Astrocyte of the cerebellum (primary cell): ENCODE data around the gene TSKU.
"Not testable (repeated sequence)": the region's sequence is repeated elsewhere in the genome, so short reads cannot be mapped to it uniquely, and the experiment has no call there.

Source experiments
- DNase-seq: peaks from one replicate; pipeline ENCODE4 v3.0.0-alpha.2; 2011; ENCODE audit warnings: low read depth
- H3K4me3 ChIP-seq: 2 replicates; pipeline ENCODE4 v1.5.1; 2011; ENCODE audit warnings: mild to moderate bottlenecking, low read depth, low read length, moderate library complexity
- in situ Hi-C: cut with HindIII; loops from 2 replicates; pipeline ENCODE4 v1.10.0; 2017; ENCODE audit warnings: low sequenced_read_pairs
- TF ChIP-seq, protein P1 (sequence below): IDR thresholded peaks from 2 replicates; pipeline ENCODE4 v1.5.1; 2012; ENCODE audit warnings: low read length, low read depth, moderate library complexity, mild to moderate bottlenecking; ENCODE audit errors: missing control alignments

TSKU gene

DNA sequence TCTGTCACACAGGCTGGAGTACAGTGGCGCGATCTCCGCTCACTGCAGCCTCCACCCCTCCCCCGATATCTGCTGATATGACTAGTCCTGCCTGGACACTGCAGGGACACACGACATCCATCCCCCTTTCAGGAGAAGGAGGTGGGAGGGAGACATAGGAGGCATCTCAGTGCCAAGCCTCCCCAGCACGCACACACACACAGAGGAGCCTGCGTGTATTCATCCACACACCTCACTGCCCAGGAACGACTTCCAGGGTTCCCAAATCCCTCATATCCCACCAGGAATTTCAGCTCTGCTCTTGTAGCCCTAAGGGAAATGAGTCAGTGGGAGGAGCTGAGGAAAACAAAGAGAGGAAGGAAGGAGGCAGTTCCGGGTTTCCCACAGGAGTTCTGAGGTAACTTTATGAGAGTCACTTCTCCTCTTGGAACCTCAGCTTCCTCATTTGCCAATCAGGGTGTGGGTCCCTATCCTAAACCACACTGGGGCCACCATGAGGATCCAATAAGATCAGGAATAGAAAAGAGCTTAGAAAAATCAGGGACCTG lies 40.4 kb downstream of the TSKU start:
- no peak overlapping the region for H3K4me3 ChIP-seq
- TF ChIP-seq, protein P1, sequence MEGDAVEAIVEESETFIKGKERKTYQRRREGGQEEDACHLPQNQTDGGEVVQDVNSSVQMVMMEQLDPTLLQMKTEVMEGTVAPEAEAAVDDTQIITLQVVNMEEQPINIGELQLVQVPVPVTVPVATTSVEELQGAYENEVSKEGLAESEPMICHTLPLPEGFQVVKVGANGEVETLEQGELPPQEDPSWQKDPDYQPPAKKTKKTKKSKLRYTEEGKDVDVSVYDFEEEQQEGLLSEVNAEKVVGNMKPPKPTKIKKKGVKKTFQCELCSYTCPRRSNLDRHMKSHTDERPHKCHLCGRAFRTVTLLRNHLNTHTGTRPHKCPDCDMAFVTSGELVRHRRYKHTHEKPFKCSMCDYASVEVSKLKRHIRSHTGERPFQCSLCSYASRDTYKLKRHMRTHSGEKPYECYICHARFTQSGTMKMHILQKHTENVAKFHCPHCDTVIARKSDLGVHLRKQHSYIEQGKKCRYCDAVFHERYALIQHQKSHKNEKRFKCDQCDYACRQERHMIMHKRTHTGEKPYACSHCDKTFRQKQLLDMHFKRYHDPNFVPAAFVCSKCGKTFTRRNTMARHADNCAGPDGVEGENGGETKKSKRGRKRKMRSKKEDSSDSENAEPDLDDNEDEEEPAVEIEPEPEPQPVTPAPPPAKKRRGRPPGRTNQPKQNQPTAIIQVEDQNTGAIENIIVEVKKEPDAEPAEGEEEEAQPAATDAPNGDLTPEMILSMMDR: no peak
- peak; percentile 51 for DNase-seq
- in situ Hi-C loops: no loop called here

DNA sequence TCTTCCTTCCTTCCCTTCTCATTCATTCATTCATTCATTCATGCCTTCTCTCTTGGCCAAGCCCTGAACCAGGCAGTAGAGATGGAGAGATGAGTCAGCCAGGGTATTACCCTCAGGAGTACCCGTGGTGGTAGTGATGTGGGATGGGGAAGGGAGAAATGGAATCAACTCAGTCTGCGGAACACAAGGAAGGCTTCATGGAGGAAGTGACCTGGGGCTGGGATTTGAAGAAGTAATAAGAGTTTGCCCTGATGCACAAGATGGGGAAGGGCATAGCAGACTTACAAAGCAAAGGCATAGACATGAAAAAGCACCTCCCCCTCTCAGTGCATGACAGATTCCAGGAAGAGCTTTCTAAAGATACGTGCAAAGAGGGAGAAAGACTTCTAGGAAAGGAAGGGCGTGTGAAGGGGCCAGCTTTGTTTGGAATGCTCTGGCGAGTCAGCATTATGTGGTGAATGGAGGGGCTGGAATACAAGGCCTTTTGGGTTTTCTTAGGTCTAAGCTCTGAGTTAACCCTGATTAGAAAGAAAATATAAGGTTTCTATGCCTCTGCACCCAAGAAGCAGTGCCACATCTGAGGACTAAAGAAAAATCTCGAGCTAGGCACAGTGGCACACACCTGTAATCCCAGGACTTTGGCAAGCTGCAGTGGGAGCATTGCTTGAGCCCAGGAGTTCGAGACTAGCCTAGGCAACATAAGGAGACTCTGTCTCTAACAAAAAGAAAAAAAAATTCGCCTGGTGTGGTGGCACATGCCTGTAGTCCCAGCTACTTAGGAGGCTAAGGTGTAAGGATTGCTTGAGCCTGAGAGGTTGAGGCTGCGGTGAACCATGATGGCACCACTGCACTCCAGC lies 41.2 kb downstream of the TSKU start:
- no peak for DNase-seq
- TF ChIP-seq, protein P1: no peak
- in situ Hi-C loops: no loop called here

DNA sequence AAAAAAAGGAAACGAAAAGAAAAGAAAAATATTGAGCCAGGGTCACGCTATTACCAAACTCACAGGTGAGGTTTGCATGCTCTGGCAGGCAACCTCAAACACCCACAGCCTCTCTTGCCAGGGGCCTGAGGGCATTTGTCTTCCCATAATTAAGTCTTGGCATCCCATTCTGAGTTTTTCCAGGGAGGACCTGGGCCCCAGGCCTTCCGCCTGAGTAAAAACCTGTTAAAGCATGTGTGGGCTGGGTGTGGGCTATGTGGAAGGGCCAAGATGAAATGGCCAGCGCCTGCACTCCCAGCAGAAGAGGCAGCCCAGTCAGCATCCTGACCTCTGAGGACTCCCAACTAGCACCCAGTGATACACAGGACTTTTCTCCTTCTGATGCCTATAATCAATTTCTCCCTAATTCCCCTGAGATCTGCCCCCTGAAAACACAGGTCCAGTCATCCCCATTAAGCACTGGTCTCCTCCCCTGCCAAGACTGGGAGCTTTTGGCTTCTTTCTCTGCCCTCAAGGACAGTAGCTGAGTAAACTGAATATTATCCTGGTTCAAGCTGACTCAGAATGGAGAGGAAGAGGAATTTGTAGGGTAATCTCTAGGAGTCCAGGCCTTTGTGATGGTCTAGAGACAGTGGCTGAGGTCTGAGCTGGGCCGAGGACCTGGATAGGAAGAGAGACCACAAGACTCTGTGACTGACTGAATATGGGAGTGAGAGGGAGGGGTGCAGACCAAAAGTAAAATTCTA lies 42.0 kb downstream of the TSKU start:
- in situ Hi-C loops: no loop called here
- TF ChIP-seq, protein P1: no peak
- no peak overlapping the region for H3K4me3 ChIP-seq
- DNase-seq: no peak

More for the DNA sequence above, 41.2 kb downstream of the TSKU start:
- no peak overlapping the region for H3K4me3 ChIP-seq

DNA sequence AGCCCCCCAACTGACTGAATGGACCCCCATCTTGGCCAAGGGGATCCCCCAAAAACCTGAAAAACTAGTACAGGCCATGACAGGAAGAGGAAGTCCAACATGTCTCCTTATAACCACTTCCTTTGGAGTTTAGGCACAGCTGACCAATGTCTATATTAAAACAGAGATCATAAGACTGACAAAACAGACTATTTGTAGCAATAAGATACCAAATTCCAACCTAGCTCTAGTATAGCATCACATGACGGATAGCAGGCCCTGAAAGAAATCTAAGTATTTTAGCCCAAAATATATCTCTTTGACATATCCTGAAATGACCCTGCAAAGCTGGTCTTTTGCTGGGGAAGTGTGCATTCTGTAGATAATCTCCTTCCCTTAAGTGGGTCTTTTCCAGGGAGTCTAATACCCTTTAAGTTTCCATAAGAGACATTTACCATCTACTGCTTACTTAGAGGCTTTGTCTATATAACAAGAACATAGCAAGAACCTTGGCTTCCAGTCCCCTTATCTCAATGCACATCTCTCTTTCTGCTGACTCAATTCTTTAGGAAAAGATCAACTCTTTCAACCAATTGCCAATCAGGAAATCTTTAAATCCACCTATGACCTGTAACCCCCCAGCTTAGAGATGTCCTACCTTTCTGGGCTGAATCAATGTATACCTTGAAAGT lies 42.7 kb downstream of the TSKU start:
- in situ Hi-C loops: no loop called here
- TF ChIP-seq, protein P1: no peak
- no peak for DNase-seq
- H3K4me3 ChIP-seq: no peak overlapping the region

DNA sequence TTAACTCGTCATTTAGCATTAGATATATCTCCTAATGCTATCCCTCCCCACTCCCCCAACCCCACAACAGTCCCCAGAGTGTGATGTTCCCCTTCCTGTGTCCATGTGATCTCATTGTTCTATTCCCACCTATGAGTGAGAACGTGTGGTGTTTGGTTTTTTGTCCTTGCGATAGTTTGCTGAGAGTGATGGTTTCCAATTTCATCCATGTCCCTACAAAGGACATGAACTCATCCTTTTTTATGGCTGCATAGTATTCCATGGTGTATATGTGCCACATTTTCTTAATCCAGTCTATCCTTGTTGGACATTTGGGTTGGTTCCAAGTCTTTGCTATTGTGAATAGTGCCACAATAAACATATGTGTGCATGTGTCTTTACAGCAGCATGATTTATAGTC lies 43.4 kb downstream of the TSKU start:
- DNase-seq, H3K4me3 ChIP-seq, in situ Hi-C loops: not testable (repeated sequence)

DNA sequence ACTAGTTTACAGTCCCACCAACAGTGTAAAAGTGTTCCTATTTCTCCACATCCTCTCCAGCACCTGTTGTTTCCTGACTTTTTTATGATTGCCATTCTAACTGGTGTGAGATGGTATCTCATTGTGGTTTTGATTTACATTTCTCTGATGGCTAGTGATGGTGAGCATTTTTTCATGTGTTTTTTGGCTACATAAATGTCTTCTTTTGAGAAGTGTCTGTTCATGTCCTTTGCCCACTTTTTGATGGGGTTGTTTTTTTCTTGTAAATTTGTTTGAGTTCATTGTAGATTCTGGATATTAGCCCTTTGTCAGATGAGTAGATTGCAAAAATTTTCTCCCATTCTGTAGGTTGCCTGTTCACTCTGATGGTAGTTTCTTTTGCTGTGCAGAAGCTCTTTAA lies 43.8 kb downstream of the TSKU start:
- DNase-seq, in situ Hi-C loops, H3K4me3 ChIP-seq: not testable (repeated sequence)

DNA sequence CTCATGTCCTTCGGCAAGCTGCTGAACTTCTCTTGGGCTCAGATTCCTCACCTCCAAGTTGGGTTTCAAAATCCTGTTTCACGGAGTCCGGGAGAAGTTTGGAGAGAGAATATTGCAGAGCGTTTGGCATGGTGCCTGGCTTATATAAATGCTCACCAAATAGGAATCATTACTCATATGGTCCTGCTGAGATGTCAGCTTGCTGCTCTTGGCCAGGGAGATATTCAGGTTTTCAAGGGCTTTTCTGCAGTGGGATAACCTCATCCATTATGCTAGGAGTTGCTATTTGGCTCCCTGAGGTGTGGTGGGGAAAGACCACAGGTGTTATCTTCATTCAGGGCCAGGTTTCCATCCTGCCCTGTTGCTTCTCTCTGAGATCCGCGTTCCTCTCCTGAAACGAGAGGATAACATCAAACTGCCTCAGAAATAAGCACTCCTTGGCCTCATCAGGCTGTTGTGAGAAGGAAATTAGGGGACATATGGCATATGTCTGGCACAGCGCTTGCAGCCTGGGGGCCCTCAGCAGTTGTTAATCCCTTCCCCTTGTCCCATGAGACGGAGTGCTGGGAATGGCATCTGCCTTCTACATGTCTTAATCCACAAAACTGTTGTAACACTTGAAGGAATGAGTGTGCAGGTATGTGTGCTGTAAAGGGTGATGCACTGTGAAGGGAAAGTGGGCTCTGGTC lies 47.6 kb downstream of the TSKU start:
- DNase-seq: peak; percentile 65
- TF ChIP-seq, protein P1: no peak
- in situ Hi-C loops: no loop called here
- no peak overlapping the region for H3K4me3 ChIP-seq
